ENCODE measurements around the gene SPACA4.

GRCh38 chr19:48637948-48638830 lies 31.6 kb downstream of the SPACA4 start:
- 0 out of 2 replicates have a peak, but pooled peaks have one; percentile 12 for TF ChIP-seq CTCF (IDR thresholded peaks at IDR 0.05; ENCODE audit: low read length)
- TF ChIP-seq EZH2phosphoT487 (IDR thresholded peaks at IDR 0.05; ENCODE audit: low read length): no peak
- TF ChIP-seq EZH2 (optimal IDR thresholded peaks at IDR 0.05; ENCODE audit: low read depth, low read length): no peak

Data from MM.1S (cell line).